Adipocyte (in vitro differentiated cells): ENCODE results near the gene CFAP299.
"Not testable (repeated sequence)": the region's sequence is repeated elsewhere in the genome, so short reads cannot be mapped to it uniquely, and the experiment has no call there.

Experiments used
- DNase-seq: peaks from one replicate; pipeline ENCODE4 v3.0.0-alpha.2; 2015; ENCODE audit warnings: low read depth
- H3K27me3 ChIP-seq: replicated peaks from 2 replicates; pipeline ENCODE4 v1.7.0; 2013; ENCODE audit warnings: mild to moderate bottlenecking, low read length, moderate library complexity; ENCODE audit not compliant: control insufficient read depth, insufficient read depth
- H3K36me3 ChIP-seq: 2 replicates; pipeline ENCODE4 v1.7.0; 2013; ENCODE audit warnings: low read length, mild to moderate bottlenecking, moderate library complexity; ENCODE audit not compliant: control insufficient read depth, insufficient read depth, severe bottlenecking
- H3K4me1 ChIP-seq: 2 replicates; pipeline ENCODE4 v1.7.0; 2013; ENCODE audit warnings: mild to moderate bottlenecking, low read length, moderate library complexity; ENCODE audit not compliant: control insufficient read depth, insufficient read depth
- H3K4me3 ChIP-seq: 2 replicates; pipeline ENCODE4 v1.7.0; 2013; ENCODE audit warnings: mild to moderate bottlenecking, low read length, moderate library complexity
- H3K9ac ChIP-seq: 2 replicates; pipeline ENCODE4 v1.7.0; 2013; ENCODE audit warnings: mild to moderate bottlenecking, low read length, moderate library complexity
- H3K9me3 ChIP-seq: 2 replicates; pipeline ENCODE4 v1.7.0; 2013; ENCODE audit warnings: mild to moderate bottlenecking, low read length, moderate library complexity; ENCODE audit not compliant: control insufficient read depth

CFAP299 gene

DNA sequence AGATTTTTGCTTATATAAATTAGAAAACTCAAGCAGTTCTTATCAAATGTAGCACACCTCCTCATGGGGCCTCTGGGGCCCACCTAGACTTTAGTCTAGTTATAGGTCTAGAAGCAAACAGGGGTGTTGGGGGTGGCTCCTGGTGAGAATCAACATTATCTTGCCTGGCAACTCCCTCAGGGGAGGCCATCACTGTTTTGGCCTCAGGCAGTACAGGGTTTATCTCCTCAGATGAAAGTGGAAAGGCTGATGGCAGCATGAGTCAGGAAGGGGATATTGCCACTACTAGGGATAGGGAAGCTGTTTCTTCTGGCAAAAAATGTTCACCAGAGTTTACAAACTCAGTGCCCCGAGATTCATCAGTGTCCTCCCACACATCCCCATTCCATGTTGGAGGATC is 462.6 kb downstream of the CFAP299 start:
- H3K27me3 ChIP-seq: no peaks in the 10 kb centered on the region
- H3K4me1 ChIP-seq: no peaks in the 10 kb centered on the region
- no peak for DNase-seq
- no peak overlapping the region for H3K9ac ChIP-seq
- no peaks in the 10 kb centered on the region for H3K36me3 ChIP-seq
- peaks cover 22% of the 10 kb centered on the region for H3K9me3 ChIP-seq
- H3K4me3 ChIP-seq: no peak overlapping the region

DNA sequence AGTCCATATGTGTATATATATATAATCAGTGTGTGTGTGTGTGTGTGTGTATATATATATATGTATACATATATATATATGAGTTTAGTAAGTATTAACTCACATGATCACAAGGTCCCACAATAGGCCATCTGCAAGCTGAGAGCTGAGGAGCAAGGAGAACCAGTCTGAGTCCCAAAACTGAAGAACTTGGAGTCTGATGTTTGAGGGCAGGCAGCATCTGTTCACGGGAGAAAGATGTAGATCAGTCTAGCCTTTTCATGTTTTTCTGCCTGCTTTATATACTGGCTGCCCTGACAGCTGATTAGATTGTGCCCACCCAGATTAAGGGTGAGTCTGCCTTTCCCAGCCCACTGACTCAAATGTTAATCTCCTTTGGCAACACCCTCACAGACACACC is 465.2 kb downstream of the CFAP299 start:
- H3K4me3 ChIP-seq, H3K27me3 ChIP-seq, H3K9ac ChIP-seq, H3K4me1 ChIP-seq, DNase-seq, H3K36me3 ChIP-seq: not testable (repeated sequence)
- H3K9me3 ChIP-seq: peaks cover 22% of the 10 kb centered on the region

DNA sequence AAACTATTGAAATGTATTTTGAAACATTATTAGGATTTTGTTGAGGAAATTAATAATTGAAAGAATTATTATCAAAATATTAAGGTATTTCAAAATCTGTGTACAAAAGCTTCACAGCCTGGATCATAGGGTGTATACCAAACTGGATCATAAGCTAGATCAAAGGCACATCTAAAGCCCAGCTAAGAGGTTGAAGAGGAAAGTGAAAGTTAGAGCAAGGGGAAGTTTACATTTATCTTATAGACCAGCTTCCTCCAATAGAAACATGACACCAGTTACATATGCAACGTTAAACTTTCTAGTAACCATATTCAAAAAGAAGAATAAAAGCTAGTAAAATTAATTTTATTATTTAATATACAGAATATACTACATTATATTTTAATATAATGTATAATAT is 467.8 kb downstream of the CFAP299 start:
- H3K9ac ChIP-seq: no peak overlapping the region
- H3K27me3 ChIP-seq: no peaks in the 10 kb centered on the region
- peaks cover 1% of the 10 kb centered on the region for H3K9me3 ChIP-seq
- H3K4me3 ChIP-seq: no peak overlapping the region
- H3K4me1 ChIP-seq: peaks cover 5% of the 10 kb centered on the region
- DNase-seq: no peak
- no peaks in the 10 kb centered on the region for H3K36me3 ChIP-seq

DNA sequence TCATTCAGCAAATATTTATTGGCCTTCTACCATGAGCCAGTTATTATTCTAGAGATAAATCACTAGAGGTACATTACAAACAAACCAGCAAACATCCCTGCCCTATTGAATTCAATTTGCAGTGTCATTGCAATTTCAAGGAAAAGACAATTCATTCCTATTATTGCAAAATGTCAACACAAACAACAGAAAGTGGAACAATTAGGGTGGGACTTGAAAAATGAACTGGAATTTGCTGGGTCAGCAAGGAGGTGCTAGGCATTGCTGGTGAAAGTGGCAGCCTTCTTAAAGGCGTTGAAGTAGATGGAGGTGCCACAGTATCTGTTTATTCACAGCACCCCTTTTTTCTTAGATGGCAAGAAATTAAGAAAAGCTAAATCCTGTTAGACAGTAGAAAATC is 470.9 kb downstream of the CFAP299 start:
- no peaks in the 10 kb centered on the region for H3K36me3 ChIP-seq
- H3K4me1 ChIP-seq: peaks cover 5% of the 10 kb centered on the region
- no peaks in the 10 kb centered on the region for H3K27me3 ChIP-seq
- peak; percentile 3 for DNase-seq
- no peak overlapping the region for H3K9ac ChIP-seq
- no peak overlapping the region for H3K4me3 ChIP-seq
- H3K9me3 ChIP-seq: no peaks in the 10 kb centered on the region

DNA sequence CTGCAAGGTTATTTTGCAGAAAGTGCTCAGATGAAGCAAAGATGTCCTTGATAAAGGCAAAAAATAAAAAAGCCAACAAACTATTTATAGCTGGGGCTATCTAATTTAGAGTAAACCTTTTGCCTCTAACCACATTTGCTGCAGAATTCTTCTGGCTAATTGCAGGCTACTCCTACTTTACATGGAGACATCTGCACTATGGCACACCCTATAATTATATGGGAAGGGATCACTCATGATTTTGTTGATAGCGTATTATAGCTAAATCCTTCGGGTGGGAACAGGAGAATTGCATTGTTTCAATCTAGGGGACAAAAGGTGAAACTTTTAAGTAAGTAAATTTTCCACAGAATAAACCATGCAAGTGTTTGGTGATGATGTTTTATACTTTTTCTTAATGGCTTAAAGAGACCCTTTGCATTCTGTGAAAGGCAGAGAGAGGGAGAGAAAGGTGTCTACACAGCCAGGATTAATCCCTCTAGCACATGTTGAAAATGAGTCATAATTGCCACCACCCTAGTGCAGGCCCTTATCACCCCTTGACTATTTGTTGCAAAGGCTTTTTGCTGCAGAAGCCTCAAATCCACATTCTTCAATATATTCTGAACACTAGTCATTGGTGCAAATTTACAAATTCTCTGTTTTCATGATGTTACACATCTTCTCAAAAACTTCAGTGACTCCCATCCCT is 473.7 kb downstream of the CFAP299 start:
- H3K9me3 ChIP-seq: no peaks in the 10 kb centered on the region
- DNase-seq: no peak

DNA sequence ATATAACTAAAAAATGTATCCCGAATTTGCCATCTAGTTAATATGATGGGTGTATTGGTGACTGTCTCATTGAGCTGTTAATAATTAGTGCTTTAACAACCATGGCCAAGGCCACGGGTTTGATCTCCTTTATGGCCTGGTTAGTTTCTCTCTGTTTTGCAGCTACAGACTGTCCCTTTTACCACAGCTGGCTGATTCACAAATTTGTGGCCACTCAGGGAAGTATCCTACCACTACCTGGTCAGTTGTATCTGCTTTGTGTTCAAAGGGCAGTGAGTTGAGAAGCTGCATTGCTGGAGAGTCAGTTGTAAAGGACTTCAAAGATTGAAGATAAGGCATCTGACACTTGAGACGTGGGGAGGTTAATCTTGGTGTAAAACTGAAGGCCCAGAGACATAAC is 475.9 kb downstream of the CFAP299 start:
- no peak for DNase-seq
- H3K4me1 ChIP-seq: peaks cover 15% of the 10 kb centered on the region
- H3K9ac ChIP-seq: no peak overlapping the region
- no peaks in the 10 kb centered on the region for H3K27me3 ChIP-seq
- no peaks in the 10 kb centered on the region for H3K9me3 ChIP-seq
- no peak overlapping the region for H3K4me3 ChIP-seq
- H3K36me3 ChIP-seq: no peaks in the 10 kb centered on the region

More for the DNA sequence above, 473.7 kb downstream of the CFAP299 start:
- Histone ChIP-seq H3K4me3 (no peak overlapping the region), H3K27me3 (no peaks in the 10 kb centered on the region), H3K9ac (no peak overlapping the region), H3K4me1 (peaks cover 8% of the 10 kb centered on the region), H3K36me3 (no peaks in the 10 kb centered on the region)

DNA sequence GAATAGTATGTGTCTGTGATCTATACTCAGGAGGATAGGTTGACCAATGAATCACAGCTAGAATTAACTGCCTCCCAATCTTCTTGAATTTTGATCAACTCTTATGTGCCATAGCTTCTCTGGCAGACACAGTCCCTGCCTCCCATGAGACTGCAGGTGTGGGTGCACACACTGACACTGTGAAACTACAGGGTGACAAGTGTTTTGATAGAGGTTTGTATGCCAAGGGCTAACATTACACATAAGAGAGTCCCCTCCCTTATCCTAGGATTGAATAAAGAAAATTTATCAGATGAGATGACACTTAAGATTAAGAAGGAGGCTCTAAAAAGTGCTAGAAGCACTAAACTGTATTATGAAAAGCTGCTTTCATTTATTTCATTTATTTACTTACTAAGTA is 476.6 kb downstream of the CFAP299 start:
- Histone ChIP-seq H3K27me3 (no peaks in the 10 kb centered on the region), H3K4me1 (peaks cover 11% of the 10 kb centered on the region), H3K36me3 (no peaks in the 10 kb centered on the region), H3K9ac (no peak overlapping the region), H3K4me3 (no peak overlapping the region), H3K9me3 (no peaks in the 10 kb centered on the region)
- DNase-seq: no peak

DNA sequence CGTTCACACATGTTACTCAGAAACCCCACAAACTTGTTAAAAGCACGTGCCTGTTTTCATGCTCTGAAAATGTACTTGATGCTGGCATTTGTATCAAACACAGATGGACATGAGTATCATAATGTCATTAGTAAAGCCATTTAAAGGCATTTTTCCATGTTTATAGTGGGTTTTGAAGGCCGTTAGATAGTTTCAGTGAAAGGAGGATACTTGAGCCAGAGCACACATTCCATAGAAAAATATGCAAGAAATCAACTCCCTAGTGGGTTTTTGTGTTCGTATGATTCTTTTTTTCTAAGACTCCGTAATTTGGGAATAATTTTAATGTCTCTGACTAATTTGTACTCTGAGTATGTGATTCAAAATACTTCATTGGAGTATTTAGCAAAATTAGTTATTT is 478.7 kb downstream of the CFAP299 start:
- peaks cover 11% of the 10 kb centered on the region for H3K4me1 ChIP-seq
- H3K36me3 ChIP-seq: no peaks in the 10 kb centered on the region

DNA sequence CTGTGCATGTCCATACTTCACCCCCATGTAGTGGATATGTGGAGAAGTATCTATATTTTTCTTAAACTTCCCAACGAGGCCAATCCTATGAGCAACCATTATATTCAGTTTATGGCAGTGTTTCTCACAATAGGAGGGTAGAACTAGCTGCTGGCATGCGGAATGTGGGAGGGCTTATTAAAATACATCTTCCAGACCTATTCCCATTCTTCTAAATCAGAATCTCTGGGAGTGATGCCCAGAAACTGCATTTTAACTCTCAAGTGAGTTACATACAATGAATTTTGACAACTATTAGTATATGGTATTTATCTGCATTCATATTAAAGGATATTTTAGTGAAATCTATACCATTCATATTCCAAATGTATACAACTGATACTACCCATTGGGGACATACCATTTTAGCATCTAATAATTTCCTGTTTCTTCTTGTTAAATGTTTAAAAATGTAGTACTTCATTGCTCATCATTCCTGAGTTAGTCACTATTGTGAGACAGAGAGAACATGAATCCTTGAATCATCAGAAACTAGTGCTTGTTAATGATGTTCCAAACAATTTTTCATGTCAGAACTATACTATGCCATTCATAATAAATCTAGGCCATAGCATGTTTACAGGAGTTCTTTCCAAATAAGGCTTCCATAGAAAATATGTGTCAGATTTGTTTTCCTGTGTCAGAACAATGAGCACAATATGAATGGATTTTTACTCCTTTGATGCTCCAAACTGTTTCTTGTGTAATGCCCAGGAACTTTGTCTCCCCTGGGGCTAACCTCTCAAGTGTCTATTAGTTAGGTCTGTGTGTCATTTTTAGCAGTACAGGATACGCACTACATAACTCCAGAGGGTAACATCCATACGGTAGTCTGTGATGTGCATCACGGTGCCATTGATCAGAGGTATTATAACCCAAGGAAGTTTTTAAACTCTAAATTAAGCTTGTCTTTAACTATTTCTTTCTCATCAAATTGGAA is 496.1 kb downstream of the CFAP299 start:
- no peaks in the 10 kb centered on the region for H3K9me3 ChIP-seq
- H3K27me3 ChIP-seq: no peaks in the 10 kb centered on the region
- DNase-seq: peak; percentile 27
- no peak overlapping the region for H3K4me3 ChIP-seq
- no peak overlapping the region for H3K9ac ChIP-seq
- peaks cover 24% of the 10 kb centered on the region for H3K4me1 ChIP-seq
- no peaks in the 10 kb centered on the region for H3K36me3 ChIP-seq

More for the DNA sequence above, 478.7 kb downstream of the CFAP299 start:
- Histone ChIP-seq H3K9ac (no peak overlapping the region), H3K9me3 (no peaks in the 10 kb centered on the region), H3K4me3 (peak overlapping the region; percentile 13), H3K27me3 (no peaks in the 10 kb centered on the region)
- peak; percentile 5 for DNase-seq

DNA sequence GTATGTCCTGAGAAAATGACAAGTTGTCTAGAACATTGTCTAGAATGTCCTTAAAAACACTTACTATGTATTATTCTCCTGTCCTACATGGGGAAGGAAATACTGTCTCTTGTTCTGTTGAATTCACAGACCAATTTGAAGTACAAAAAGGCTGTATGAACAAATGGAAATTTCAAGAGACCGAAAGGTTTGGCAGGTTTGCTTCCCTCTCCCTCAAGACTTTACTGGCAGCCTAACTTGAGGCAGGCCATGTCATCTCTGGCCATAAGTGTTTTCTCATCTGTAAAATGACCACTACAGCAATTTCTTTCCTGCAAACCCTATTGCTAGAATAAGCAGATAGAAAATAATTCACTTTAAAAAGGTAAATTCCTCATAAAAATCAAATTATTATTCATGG is 503.8 kb downstream of the CFAP299 start:
- Histone ChIP-seq H3K9me3 (no peaks in the 10 kb centered on the region), H3K4me3 (no peak overlapping the region), H3K27me3 (no peaks in the 10 kb centered on the region), H3K36me3 (no peaks in the 10 kb centered on the region), H3K9ac (no peak overlapping the region), H3K4me1 (peaks cover 5% of the 10 kb centered on the region)
- DNase-seq: no peak

DNA sequence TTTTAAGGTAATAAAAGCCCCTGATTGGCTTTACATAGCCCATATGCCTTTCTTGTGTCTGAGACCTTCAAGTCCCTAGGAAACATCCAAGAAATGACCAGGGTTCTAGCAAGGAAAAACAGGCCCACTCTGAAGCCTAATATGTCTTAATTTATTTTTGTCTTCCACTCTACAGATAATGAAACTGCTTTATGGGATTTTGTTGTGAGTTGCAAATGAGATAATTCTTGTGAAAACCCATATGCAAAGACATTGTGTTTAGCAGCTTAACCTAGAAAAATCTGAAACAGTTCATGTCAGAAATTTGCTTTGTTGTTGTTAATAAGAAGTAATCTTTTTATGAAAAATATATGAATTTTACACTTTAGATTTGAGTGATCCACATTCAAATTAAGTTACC is 504.3 kb downstream of the CFAP299 start:
- DNase-seq: no peak
- H3K9ac ChIP-seq: no peak overlapping the region
- H3K4me1 ChIP-seq: no peaks in the 10 kb centered on the region
- no peaks in the 10 kb centered on the region for H3K27me3 ChIP-seq
- no peaks in the 10 kb centered on the region for H3K9me3 ChIP-seq
- no peaks in the 10 kb centered on the region for H3K36me3 ChIP-seq
- H3K4me3 ChIP-seq: no peak overlapping the region
